Uterus (tissue), 4 donors: ENCODE data around the gene OSBPL1A. TPM values are rescaled to one million over a fixed set of nuclear protein-coding genes. Genes with fewer than 3 reads are reported as not detected.

Experiments
- DNase-seq, 2 donors: peaks; one replicate each; pipeline ENCODE4 v3.0.0-alpha.2; 2019 to 2020
- H3K27ac ChIP-seq, 2 donors: fragments of 200-600 bp; sonication (generic); 1 replicate in 1 of 2; 2 replicates in 1 of 2; pipeline ENCODE4 v1.5.1; 2016 to 2018
- H3K27me3 ChIP-seq, 2 donors: fragments of 200-600 bp; sonication (generic); one replicate each; pipeline ENCODE4 v1.5.1; 2018 to 2019; ENCODE audit warnings: control low read depth in 1 of 2
- H3K36me3 ChIP-seq, 2 donors: fragments of 200-600 bp; sonication (generic); one replicate each; pipeline ENCODE4 v1.5.1; 2019; ENCODE audit warnings: control low read depth in 1 of 2
- H3K4me1 ChIP-seq, 2 donors: fragments of 200-600 bp; sonication (generic); one replicate each; pipeline ENCODE4 v1.5.1; 2018 to 2019; ENCODE audit warnings: control low read depth in 1 of 2
- H3K4me3 ChIP-seq, 2 donors: fragments of 200-600 bp; sonication (generic); 1 replicate in 1 of 2; 2 replicates in 1 of 2; pipeline ENCODE4 v1.5.1; 2018 to 2019; ENCODE audit warnings: mild to moderate bottlenecking in 1 of 2
- H3K9me3 ChIP-seq, 2 donors: fragments of 200-600 bp; sonication (generic); one replicate each; pipeline ENCODE4 v1.5.1; 2019; ENCODE audit warnings: control low read depth in 1 of 2
- CTCF ChIP-seq, 4 experiments: fragments of 200-600 bp in 2 of 4; fragments of 450-650 bp in 2 of 4; sonication (generic) in 2 of 4; IDR thresholded peaks; one replicate each; pipeline ENCODE4 v1.5.1; 2016 to 2019; ENCODE audit warnings: antibody characterized with exemption in 4 of 4, mild to moderate bottlenecking in 2 of 4, moderate library complexity in 1 of 4
- POLR2A ChIP-seq, 2 donors: fragments of 450-650 bp; IDR thresholded peaks; one replicate each; pipeline ENCODE4 v1.6.1; 2016; ENCODE audit warnings: antibody characterized with exemption in 2 of 2, mild to moderate bottlenecking in 1 of 2, moderate library complexity in 1 of 2
- intact Hi-C: fragments of 100-400 bp; cut with DNase I; formaldehyde crosslinking; loops from one replicate; pipeline ENCODE4 v1.15.1; 2023; ENCODE audit warnings: low total_unique reads
- total RNA-seq, 4 donors: library from RNA; depleted of rRNA in 3 of 4; stranded (reverse); fragments of >200 nt in 3 of 4; gene quantifications; one replicate each; pipeline versions ENCODE4 v1.1.0 to v1.2.4, GENCODE V29; 2014 to 2023
- donor health status: DM: yes; HTN: yes; CAD: no.

The OSBPL1A gene
- total RNA-seq, 4 donors from 2014 or later, result 49.4 to 72.4 (median 62.5) TPM

- TF ChIP-seq CTCF (IDR thresholded peaks at IDR 0.05), result no peak
- no peak for TF ChIP-seq POLR2A (IDR thresholded peaks at IDR 0.05)
- no peak for DNase-seq
- H3K27ac ChIP-seq, result no peak overlapping the region
- intact Hi-C loops, result no loop called here
- no peaks in the 10 kb centered on the region for H3K4me1 ChIP-seq
- no peaks in the 10 kb centered on the region for H3K27me3 ChIP-seq
- no peak overlapping the region for H3K4me3 ChIP-seq
- no peaks in the 10 kb centered on the region for H3K9me3 ChIP-seq
- H3K36me3 ChIP-seq, result no peaks in the 10 kb centered on the region
Measured at GRCh38 chr18:24413148-24413547, 15.5 kb upstream of the OSBPL1A start.

GRCh38 chr18:24408496-24408895 is 10.9 kb upstream of the OSBPL1A start:
- Histone ChIP-seq H3K36me3 (no peaks in the 10 kb centered on the region), H3K4me3 (no peak overlapping the region), H3K9me3 (no peaks in the 10 kb centered on the region), H3K27ac (no peak overlapping the region), H3K4me1 (no peaks in the 10 kb centered on the region), H3K27me3 (no peaks in the 10 kb centered on the region)
- intact Hi-C loops, result no loop called here
- DNase-seq, result no peak
- no peak for TF ChIP-seq CTCF (IDR thresholded peaks at IDR 0.05)
- TF ChIP-seq POLR2A (IDR thresholded peaks at IDR 0.05), result no peak

- Histone ChIP-seq H3K4me3 (no peak overlapping the region), H3K9me3 (no peaks in the 10 kb centered on the region), H3K4me1 (no peaks in the 10 kb centered on the region), H3K27ac (no peak overlapping the region), H3K36me3 (no peaks in the 10 kb centered on the region), H3K27me3 (no peaks in the 10 kb centered on the region)
- intact Hi-C loops, result no loop called here
- TF ChIP-seq POLR2A (IDR thresholded peaks at IDR 0.05) (no peak), CTCF (IDR thresholded peaks at IDR 0.05) (no peak)
- no peak for DNase-seq
Measured at GRCh38 chr18:24404591-24404990, 7.0 kb upstream of the OSBPL1A start.

GRCh38 chr18:24403076-24403475 is 5.5 kb upstream of the OSBPL1A start:
- Histone ChIP-seq H3K36me3 (no peaks in the 10 kb centered on the region), H3K27me3 (no peaks in the 10 kb centered on the region), H3K9me3 (no peaks in the 10 kb centered on the region), H3K4me1 (no peaks in the 10 kb centered on the region), H3K4me3 (no peak overlapping the region), H3K27ac (no peak overlapping the region)
- TF ChIP-seq POLR2A (IDR thresholded peaks at IDR 0.05) (no peak), CTCF (IDR thresholded peaks at IDR 0.05) (no peak)
- DNase-seq, result no peak
- intact Hi-C loops, result no loop called here

GRCh38 chr18:24402209-24402785 is 4.7 kb upstream of the OSBPL1A start:
- Histone ChIP-seq H3K27me3 (no peaks in the 10 kb centered on the region), H3K36me3 (no peaks in the 10 kb centered on the region), H3K9me3 (no peaks in the 10 kb centered on the region), H3K4me1 (no peaks in the 10 kb centered on the region), H3K27ac (no peak overlapping the region), H3K4me3 (no peak overlapping the region)
- intact Hi-C loops, result no loop called here
- TF ChIP-seq CTCF (IDR thresholded peaks at IDR 0.05) (no peak), POLR2A (IDR thresholded peaks at IDR 0.05) (no peak)
- DNase-seq, result no peak
